ENCODE measurements around the gene PAPPA2. TPM values are rescaled to one million over a fixed set of nuclear protein-coding genes. Genes with fewer than 3 reads are reported as not detected.

The PAPPA2 gene
- total and polyA plus RNA-seq, 2 of the 8 experiments (the other 6 are each of a cell fraction or from before 2014, with no cell fraction given): 0.08 to 0.88 TPM

- 74% methylated on average over 3 of the region's 3 CpGs; no CpG with 5 or more reads in 1 of the 2 experiments for WGBS, 2 experiments (ENCODE audit: extremely low coverage in 1 of 2, insufficient coverage in 1 of 2, insufficient read length in 1 of 2, insufficient replicate concordance in 2 of 2, low coverage in 1 of 2, low lambda C conversion rate in 2 of 2, missing lambda C conversion rate in 1 of 2)
- no peak overlapping the region for H3K14ac ChIP-seq (ENCODE audit: insufficient read length)
- FAIRE-seq: no peak
- H3K27ac ChIP-seq (ENCODE audit: low read depth, low read length): no peak overlapping the region
- H3K9me3 ChIP-seq (ENCODE audit: insufficient read depth in 2 of 2, low read depth in 1 of 2, low read length in 1 of 2): no peaks in the 10 kb centered on the region
- no peak overlapping the region for H3K56ac ChIP-seq (replicated peaks; ENCODE audit: insufficient read length, low read depth, low read length)
- H3K36me3 ChIP-seq (ENCODE audit: control insufficient read depth in 2 of 4, insufficient read depth in 4 of 4, low read length in 3 of 4): no peaks in the 10 kb centered on the region; a peak in 1 of 8 replicates
- H3K79me1 ChIP-seq (ENCODE audit: low read depth, low read length): no peaks in the 10 kb centered on the region
- no peaks in the 10 kb centered on the region for H3K27me3 ChIP-seq (replicated peaks in 1 of 4; ENCODE audit: control insufficient read depth in 3 of 4, extremely low read depth in 1 of 4, insufficient read depth in 3 of 4, low read length in 3 of 4)
- H2BK20ac ChIP-seq (ENCODE audit: low read length): no peak overlapping the region
- ChIA-PET CTCF (ENCODE audit: partially characterized antibody) (interaction anchor here (1.2 kb wide), 1 partner anchor 204 kb away, joined by 6 read pairs; no protein-coding TSS in a partner anchor), POLR2A (ENCODE audit: partially characterized antibody) (no interaction called here)
- no peak overlapping the region for H2BK120ac ChIP-seq (replicated peaks; ENCODE audit: low read depth, low read length)
- H2AK5ac ChIP-seq (ENCODE audit: low read depth, low read length): no peak overlapping the region
- H3K4me1 ChIP-seq (replicated peaks in 1 of 4; ENCODE audit: control insufficient read depth in 3 of 4, insufficient read depth in 4 of 4, low read length in 3 of 4): peaks cover 0 to 8% (median 2%) of the 10 kb centered on the region in 4 experiments; a peak in 2 of 7 replicates
- TF ChIP-seq MAFK (IDR thresholded peaks at IDR 0.05; ENCODE audit: low read depth, low read length) (no peak), CBX5 (IDR thresholded peaks at IDR 0.05; ENCODE audit: low read depth, low read length) (no peak), ATF3 (IDR thresholded peaks at IDR 0.05; ENCODE audit: insufficient read depth, low read depth, low read length) (no peak), POLR2AphosphoS5 (IDR thresholded peaks at IDR 0.05; ENCODE audit: low read depth, low read length) (no peak), ATF2 (IDR thresholded peaks at IDR 0.05; ENCODE audit: low read length) (no peak), NRF1 (IDR thresholded peaks at IDR 0.05; ENCODE audit: low read depth, low read length) (no peak)
- no peak overlapping the region for H4K91ac ChIP-seq (replicated peaks; ENCODE audit: insufficient read length, low read length)
- no peak overlapping the region for H4K8ac ChIP-seq (ENCODE audit: extremely low read depth, insufficient read depth, low read length)
- no peak overlapping the region for H2BK15ac ChIP-seq (ENCODE audit: low read length)
- H3K23ac ChIP-seq (ENCODE audit: insufficient read length): no peak overlapping the region
- no peak overlapping the region for H2AFZ ChIP-seq (ENCODE audit: low read length)
- H3K4ac ChIP-seq (replicated peaks; ENCODE audit: insufficient read length, low read depth, low read length): no peak overlapping the region
- DNase-seq (ENCODE audit: low read depth in 1 of 2, low spot score in 2 of 2): no peak
- H4K20me1 ChIP-seq (replicated peaks in 1 of 2; ENCODE audit: control insufficient read depth in 1 of 2, insufficient read depth in 2 of 2, low read length in 2 of 2): no peaks in the 10 kb centered on the region
- no peak overlapping the region for H4K5ac ChIP-seq (ENCODE audit: insufficient read length, low read depth, low read length)
- H3K79me2 ChIP-seq (ENCODE audit: control insufficient read depth in 1 of 2, insufficient read depth in 2 of 2, low read length in 2 of 2): no peaks in the 10 kb centered on the region
- no peaks in the 10 kb centered on the region; the same call in 1 of the 2 replicates for H3K23me2 ChIP-seq (ENCODE audit: low read depth, low read length)
- no peak overlapping the region for H2BK12ac ChIP-seq (ENCODE audit: low read depth, low read length)
- H3K18ac ChIP-seq (ENCODE audit: extremely low read depth, low read length): no peak overlapping the region
- no peak overlapping the region for H2BK5ac ChIP-seq (ENCODE audit: low read depth, low read length)
- H3K4me2 ChIP-seq (ENCODE audit: insufficient read depth in 1 of 2, low read depth in 2 of 2, low read length in 2 of 2): no peak overlapping the region
- no peak overlapping the region for H3K9ac ChIP-seq (replicated peaks in 1 of 4; ENCODE audit: extremely low read depth in 1 of 4, low read depth in 3 of 4, low read length in 3 of 4)
- H3K4me3 ChIP-seq (ENCODE audit: extremely low read depth in 1 of 4, insufficient read depth in 2 of 4, low read depth in 3 of 4, low read length in 4 of 4): no peak overlapping the region
Measured at GRCh38 chr1:176541663-176542062, 78.7 kb downstream of the PAPPA2 start.
